ENCODE data around the gene TULP4.
"Not testable (repeated sequence)": the region's sequence is repeated elsewhere in the genome, so short reads cannot be mapped to it uniquely, and the experiment has no call there.

Gene TULP4

DNA sequence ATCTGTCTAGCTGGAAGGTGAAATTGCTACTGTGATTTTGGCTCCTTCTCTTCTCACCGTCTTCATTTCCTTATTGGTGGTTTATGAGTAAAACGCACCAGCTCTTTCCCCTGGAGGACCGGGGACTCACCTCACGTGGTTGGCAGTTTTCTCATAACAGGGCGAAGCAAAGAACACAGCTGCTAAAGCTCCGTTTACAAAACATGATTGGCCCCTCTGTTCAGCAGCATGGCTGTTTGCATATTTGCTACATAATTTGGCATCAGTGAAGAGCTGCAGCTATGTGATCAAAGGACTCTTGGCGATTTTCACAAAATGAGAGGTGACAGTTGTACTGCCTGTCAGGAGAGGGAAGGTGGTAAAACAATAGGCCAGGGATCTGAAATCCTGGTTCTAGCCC, 227.1 kb downstream of the TULP4 start:
- no peak for DNase-seq

GRCh38 chr6:158539881-158540280, 227.6 kb downstream of the TULP4 start:
- no peak for DNase-seq

DNA sequence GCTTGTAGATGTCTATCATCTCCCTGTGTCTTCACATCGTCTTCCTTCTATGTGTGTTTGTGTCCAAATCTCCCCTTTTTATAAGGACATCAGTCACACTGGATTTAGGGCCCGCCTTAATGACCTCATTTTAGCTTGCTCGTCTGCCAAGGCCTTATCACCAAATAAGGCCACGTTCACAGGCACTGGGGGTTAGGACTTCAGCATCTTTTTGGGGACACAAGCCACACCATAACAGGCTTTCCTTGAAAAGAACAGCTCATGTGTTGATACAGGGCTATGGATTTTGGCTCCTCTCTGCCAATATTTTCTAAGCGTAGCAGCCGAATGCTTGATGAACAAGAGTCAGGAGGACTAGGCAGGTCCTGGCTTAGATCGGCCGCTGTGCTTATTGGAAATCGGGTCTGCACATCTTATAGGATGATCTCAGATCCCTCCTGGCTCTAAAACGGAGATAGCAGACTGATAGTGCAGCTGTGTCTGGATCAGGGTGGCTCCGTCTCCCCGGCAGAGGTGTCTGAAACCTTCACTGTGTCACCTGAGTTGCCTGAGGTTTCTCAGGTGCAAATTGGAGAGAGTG, 231.4 kb downstream of the TULP4 start:
- DNase-seq = no peak

DNA sequence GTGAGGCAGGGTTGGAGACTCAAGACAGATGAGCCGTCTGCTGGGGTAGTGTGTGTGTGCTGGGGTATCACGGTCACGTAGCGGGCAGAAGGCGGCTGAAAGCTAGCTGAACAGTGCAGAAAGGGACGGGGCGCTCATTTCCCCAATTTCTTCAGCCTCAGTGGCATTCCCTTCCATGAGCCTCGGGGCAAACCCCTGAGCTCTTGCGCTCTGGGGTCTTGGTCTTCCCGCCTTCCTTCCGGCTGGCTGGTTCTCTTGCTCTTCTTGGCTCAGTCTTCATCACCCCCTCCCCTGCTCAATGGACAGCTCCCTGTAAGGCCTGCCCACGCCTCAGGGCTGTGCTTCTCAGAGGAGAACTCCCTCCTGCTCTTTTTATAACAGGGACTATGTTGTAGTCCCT, 232.2 kb downstream of the TULP4 start:
- DNase-seq = no peak

- DNase-seq = no peak
These were observed 233.0 kb downstream of the TULP4 start for GRCh38 chr6:158545043-158545966.

- DNase-seq = peak; percentile 98
These were observed 236.3 kb downstream of the TULP4 start for GRCh38 chr6:158548418-158549161.

DNA sequence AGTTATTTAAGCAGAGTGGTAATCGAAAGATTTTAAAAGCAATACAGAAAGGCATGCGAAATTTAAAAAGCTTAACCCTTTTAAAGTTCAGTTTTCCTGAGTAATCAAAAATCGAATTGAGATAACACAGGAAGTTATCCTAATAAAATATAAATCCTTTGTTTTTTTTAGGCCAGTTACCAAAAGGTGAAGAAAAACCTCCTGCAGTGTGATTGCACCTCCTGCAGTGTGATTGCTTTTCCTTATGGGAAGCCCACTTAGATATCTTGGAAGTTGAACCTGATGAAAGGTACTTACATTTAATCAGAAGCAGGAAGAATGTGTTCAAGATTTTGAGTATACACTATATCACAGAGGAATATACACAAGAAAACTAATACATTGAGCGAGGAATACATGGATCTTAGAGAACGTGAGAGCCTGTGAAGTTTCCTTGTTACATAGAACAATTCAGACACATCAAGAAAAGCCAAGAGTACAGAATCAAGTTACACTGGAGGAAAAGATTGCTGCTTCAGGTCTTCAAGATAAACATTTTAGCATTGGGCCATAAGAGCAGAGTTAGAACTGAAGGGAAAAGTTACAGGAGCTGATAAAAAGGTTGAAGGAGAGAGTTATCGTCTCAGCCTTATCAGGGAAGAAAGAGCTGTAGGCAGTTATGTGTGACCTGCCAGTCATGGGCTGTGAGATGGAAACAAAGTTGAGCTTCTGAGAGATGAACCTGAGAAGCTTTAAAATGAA, 240.0 kb downstream of the TULP4 start:
- DNase-seq = peak; percentile 69

GRCh38 chr6:158552796-158553138, 240.5 kb downstream of the TULP4 start:
- no peak for DNase-seq

DNA sequence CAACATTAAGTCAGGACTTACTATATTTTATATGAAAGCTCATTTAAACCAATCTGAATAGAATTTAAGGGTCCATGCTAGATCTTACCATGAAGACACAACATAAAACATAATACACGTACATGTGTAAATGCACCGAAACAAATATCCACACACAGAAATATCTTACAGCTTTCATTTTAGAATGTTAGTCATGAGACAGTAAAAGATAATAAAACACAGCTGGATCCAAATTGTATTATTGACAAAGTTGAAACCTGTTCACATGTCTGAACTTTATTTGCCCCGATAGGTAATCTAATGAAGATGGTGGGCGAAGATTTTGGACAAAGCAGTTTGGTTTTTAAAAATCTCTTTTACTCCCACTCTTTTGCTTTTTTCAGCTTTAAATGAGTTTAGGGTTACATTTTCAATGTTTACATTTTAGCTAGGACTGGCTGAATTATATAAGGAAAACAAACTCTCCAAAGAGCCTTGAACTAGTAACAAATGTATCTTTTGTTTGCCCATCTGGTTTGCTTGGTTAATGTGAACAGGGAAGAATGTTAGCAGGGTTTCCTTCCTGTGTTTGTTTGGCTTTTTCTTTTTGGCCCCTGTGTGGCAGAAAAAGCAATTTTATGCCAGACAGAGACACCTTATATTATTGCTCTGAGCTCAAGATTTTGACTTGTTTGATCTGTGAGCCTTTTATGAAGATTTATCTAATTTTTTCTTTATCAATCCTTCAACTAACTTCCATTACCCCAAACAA, 242.5 kb downstream of the TULP4 start:
- DNase-seq = peak; percentile 77

GRCh38 chr6:158556113-158556512, 243.8 kb downstream of the TULP4 start:
- DNase-seq = peak; percentile 45

DNA sequence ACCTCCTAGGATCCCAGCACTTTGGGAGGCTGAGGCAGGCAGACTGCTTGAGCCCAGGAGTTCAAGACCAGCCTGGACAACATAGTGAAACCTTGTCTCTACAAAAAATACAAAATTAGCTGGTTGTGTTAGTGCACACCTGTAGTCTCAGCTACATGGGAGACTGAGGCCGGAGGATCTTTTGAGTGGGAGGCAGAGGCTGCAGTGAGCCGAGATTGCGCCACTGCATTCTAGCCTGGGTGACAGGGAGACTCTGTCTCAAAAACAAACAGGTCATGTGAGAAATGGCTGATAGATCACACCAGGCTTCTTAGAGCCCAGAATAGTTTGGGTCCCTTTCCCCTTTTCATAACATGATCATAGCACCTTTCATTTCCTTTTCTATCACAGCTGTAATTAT, 244.8 kb downstream of the TULP4 start:
- DNase-seq = not testable (repeated sequence)

- peak; percentile 70 for DNase-seq
These were observed 245.7 kb downstream of the TULP4 start for GRCh38 chr6:158557927-158558326.

DNA sequence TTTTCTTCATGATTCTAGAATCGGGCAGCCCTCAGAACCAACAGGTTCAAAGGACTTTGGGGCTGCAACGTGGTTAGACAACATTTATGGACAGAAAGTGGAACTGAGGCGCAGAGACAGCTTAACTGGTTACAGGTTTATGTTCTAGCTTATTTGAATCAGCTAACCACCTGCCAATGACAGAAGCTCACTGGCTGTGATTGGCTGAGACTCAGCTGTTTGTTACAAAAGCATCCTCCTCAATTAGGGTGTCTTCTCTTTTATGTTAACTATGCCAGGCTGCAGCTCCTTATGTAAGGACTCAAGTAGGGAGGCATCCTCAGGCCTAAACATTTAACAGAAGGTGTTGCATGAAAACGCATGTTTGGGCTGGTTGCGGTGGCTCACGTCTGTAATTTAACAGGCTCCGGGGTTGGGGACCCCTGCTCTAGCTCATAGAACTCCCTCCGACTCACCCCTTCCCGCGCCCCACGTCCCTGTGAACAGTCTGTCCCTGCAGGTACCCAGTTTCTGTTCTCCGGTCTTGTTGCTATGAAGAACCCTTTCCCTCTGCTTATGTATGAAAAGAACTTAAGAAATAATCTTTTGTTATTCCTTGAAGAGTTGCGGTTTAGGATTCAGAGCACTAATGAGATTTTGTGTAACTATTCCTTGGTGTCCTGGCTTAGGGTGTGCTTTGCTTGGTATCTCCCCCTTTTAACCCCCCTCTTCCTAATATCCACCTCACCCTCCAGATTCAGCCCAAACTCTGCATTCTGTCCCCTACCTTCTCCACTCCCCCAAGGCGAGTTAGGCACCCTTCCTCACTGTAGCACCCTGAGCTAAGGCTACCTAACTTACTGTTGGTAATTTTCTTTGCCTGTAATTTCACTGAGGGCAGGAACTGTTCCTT, 246.4 kb downstream of the TULP4 start:
- peak; percentile 35 for DNase-seq

DNA sequence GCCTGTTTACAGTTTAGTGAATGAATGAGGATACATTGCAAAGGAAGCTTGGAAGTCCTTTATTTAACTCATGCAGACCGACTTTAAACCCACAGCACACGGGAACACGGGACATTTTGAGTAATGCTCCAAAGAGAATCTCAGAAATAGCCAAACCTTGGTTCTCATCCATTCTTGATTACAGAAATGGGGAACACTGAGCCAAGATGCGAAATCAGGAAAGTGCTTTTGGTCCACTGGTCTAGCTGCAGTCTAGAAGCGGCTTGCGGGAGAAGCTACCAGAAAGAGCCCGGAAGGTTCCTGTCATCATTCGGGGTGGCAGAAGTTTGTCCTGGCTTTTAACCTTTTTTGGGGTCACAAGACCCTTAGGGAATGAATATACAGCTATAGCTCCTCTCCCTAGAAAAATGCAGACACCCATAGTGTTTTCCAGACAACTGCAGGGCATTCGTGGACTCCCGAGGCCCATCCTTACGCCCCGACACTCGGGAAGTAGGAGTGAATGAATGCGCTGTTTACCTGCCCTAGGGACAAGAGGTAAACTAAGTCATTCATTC, 247.2 kb downstream of the TULP4 start:
- DNase-seq = peak; percentile 34

DNA sequence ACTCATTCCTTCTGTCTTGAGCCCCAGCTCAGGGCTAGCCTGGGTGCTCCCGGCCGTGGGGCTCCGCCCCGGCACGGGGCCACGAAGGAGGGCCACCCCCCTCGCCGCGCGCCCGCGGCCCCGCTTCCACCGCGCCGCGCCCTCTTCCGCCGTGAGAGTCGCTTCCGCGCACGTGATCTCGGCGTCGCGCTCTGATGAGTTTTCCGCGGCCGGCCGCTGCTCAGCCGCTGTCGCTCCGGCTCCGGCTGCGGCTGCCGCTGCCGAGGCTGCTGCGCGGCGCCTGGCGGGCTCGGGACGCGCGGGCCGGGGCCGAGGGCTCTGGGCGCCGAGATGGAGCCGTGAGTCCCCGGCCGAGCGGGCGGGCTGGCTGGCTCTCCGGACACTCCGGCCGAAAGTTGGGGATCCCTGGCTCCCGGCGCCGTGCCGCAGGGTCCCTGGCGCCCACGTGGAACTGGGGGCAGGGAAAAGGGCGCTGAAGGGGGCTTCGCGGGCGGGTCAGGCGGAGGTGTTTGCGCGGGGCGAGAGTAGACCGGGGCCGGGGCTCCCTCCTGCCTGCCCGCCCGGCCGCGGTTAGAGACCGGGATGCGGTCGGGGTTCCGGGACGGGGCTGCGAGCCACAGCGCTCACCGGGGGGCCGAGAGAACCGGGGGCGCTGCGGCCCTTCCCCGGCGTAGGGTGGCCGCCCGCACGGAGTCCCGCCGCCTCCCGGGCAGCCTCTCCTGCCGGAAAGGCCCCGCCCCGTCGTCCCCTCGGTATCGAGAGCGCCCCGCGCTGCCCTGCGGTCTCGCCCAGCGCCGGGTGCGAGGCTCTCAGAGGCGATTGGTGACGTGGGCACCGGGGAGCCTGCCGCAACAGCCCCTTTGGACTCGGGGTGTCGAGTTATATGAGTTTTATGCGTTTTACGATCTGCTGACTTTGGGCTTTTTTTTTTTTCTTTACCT, 247.9 kb downstream of the TULP4 start, which contains the start of gene TMEM181:
TSS of gene TMEM181 (plus strand) at position 197 of the 941 bp plus-strand sequence. CDS start at position 331, 134 bp downstream.
- peak; percentile 94 for DNase-seq

DNA sequence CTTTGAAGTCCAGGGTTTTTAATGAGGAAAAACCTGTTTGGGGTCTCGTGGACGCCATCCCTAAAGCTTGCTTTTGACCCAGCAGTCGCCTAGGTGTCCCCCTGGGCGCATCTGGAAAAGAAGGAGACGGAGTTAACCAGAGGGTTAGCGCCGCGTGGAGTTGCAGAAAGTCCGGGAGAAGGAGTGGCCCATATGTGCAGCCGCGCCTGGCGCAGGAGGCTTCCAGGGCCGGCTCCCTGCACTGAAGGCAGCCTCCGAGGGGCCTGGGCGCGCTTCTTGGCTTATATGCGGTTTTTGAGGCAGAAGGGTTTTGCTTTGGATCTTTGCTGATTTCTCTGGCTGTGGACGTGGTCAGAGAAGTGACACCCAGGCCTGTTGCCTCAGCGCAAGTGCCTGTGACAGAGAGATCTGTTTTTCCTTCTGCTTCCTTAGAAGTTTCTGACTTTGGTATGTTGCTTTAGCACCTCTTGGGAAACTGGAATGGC, 248.6 kb downstream of the TULP4 start:
- peak; percentile 57 for DNase-seq

Measured in NCI-H69 (cell line).